Thoracic aorta (tissue), 2 donors: ENCODE results near the gene TSR3. TPM values are rescaled to one million over a fixed set of nuclear protein-coding genes. Genes with fewer than 3 reads are reported as not detected.

Experiments
- ATAC-seq: fragments of 150-250 bp; one replicate; pipeline ENCODE4 v1.8.0; 2017; ENCODE audit warnings: low read depth; ENCODE audit not compliant: insufficient number of reproducible peaks, low FRiP score
- DNase-seq: peaks from one replicate; pipeline ENCODE4 v3.0.0-alpha.2; 2020; ENCODE audit warnings: low spot score
- H3K27ac ChIP-seq, 2 donors: fragments of 200-600 bp; sonication (generic); 1 replicate in 1 of 2; 2 replicates in 1 of 2; pipeline ENCODE4 v1.5.1; 2016; ENCODE audit warnings: mild to moderate bottlenecking in 2 of 2, moderate library complexity in 2 of 2
- H3K27me3 ChIP-seq: fragments of 200-600 bp; sonication (generic); replicated peaks from 2 replicates; pipeline ENCODE4 v1.6.0; 2016; ENCODE audit warnings: mild to moderate bottlenecking; ENCODE audit not compliant: insufficient read depth
- H3K36me3 ChIP-seq: fragments of 200-600 bp; sonication (generic); one replicate; pipeline ENCODE4 v1.5.1; 2016
- H3K4me1 ChIP-seq, 2 donors: fragments of 200-600 bp; sonication (generic); 1 replicate in 1 of 2; 2 replicates in 1 of 2; pipeline versions ENCODE4 v1.5.1 to v1.6.0; 2016; ENCODE audit warnings: low read depth in 2 of 2, mild to moderate bottlenecking in 1 of 2; ENCODE audit not compliant: control insufficient read depth in 1 of 2
- H3K4me3 ChIP-seq: fragments of 200-600 bp; sonication (generic); 2 replicates; pipeline ENCODE4 v1.5.1; 2016; ENCODE audit warnings: mild to moderate bottlenecking
- H3K9me3 ChIP-seq: fragments of 200-600 bp; sonication (generic); 2 replicates; pipeline ENCODE4 v1.5.1; 2016
- total RNA-seq, 2 donors: library from RNA; depleted of rRNA; stranded (reverse); fragments of >200 nt; gene quantifications; one replicate each; pipeline versions ENCODE4 v1.1.0 to v1.2.3, GENCODE V29; 2016
- TF ChIP-seq, protein P1 (sequence below): fragments of 200-600 bp; sonication (generic); IDR thresholded peaks from one replicate; pipeline ENCODE4 v1.5.1; 2019; ENCODE audit warnings: antibody characterized with exemption

Gene TSR3
- total RNA-seq, 2 donors from 2014 or later, result 61.7 to 124 TPM

DNA sequence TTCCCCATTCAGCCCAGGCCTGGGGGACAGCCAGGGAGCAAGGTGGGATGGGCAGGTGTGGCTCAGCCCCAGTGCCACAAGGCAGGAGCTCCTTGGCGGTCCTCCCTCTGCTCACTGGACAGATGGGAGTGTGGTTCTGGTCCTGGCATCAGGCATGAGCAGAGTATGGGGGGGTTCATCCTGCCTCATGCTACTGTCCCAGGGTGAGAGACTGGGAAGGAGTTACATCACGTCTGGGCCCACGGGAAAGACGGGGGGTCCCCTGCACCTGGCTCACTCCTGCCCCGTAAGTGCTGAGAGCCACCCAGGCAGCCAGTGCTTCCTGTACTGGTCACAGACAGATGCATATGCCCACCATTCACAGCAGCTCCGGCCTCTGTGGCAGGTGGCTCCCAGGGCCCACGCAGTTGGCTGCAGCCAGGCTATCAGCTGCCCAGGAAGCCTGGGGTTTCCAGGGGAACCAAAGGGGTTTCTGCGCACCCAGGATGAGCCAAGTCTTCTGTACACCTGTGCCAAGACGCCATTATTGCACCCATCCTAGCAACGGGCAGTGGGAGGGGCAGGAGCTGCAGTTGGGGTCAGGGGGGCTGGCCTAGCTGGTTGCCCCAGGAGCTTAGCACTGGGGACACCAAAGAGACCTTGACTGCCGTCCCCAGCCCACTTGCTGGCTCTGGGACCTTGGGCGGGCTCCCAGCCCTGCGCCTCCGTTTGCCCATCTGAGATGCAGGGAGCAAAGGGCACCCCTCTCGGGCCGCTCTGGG lies 16.3 kb downstream of the TSR3 start:
- Histone ChIP-seq H3K36me3 (no peaks in the 10 kb centered on the region), H3K27ac (no peak overlapping the region), H3K9me3 (peaks cover 1% of the 10 kb centered on the region), H3K27me3 (peaks cover 10% of the 10 kb centered on the region), H3K4me1 (peaks cover 12 to 26% of the 10 kb centered on the region in 2 donors), H3K4me3 (no peak overlapping the region)
- no peak for ATAC-seq
- TF ChIP-seq, protein P1, sequence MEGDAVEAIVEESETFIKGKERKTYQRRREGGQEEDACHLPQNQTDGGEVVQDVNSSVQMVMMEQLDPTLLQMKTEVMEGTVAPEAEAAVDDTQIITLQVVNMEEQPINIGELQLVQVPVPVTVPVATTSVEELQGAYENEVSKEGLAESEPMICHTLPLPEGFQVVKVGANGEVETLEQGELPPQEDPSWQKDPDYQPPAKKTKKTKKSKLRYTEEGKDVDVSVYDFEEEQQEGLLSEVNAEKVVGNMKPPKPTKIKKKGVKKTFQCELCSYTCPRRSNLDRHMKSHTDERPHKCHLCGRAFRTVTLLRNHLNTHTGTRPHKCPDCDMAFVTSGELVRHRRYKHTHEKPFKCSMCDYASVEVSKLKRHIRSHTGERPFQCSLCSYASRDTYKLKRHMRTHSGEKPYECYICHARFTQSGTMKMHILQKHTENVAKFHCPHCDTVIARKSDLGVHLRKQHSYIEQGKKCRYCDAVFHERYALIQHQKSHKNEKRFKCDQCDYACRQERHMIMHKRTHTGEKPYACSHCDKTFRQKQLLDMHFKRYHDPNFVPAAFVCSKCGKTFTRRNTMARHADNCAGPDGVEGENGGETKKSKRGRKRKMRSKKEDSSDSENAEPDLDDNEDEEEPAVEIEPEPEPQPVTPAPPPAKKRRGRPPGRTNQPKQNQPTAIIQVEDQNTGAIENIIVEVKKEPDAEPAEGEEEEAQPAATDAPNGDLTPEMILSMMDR, result no peak
- no peak for DNase-seq

DNA sequence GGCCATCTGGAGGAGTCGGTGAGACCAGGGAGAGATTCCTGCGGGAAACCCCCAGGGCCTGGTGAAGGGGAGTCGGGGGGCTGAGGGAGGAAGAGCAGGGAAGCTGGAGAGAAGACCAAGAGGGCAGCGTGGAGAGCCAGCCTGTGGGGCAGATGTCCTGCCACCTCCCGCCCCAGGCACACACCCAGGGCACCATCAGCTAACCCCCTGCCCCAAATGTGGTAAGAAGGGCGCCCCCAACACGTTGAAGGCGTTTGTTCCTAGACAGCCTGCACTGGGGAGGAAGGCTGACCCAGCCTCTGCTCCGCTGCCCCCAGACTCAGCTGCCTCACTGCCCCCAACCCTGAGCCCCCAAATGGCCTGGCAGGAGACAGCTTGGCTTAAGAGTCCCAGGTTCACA lies 16.9 kb downstream of the TSR3 start:
- Histone ChIP-seq H3K27ac (no peak overlapping the region), H3K27me3 (peaks cover 10% of the 10 kb centered on the region), H3K36me3 (no peaks in the 10 kb centered on the region), H3K9me3 (peaks cover 5% of the 10 kb centered on the region), H3K4me3 (no peak overlapping the region), H3K4me1 (peaks cover 12 to 26% of the 10 kb centered on the region in 2 donors)
- TF ChIP-seq, protein P1, result no peak
- no peak for ATAC-seq
- no peak for DNase-seq

DNA sequence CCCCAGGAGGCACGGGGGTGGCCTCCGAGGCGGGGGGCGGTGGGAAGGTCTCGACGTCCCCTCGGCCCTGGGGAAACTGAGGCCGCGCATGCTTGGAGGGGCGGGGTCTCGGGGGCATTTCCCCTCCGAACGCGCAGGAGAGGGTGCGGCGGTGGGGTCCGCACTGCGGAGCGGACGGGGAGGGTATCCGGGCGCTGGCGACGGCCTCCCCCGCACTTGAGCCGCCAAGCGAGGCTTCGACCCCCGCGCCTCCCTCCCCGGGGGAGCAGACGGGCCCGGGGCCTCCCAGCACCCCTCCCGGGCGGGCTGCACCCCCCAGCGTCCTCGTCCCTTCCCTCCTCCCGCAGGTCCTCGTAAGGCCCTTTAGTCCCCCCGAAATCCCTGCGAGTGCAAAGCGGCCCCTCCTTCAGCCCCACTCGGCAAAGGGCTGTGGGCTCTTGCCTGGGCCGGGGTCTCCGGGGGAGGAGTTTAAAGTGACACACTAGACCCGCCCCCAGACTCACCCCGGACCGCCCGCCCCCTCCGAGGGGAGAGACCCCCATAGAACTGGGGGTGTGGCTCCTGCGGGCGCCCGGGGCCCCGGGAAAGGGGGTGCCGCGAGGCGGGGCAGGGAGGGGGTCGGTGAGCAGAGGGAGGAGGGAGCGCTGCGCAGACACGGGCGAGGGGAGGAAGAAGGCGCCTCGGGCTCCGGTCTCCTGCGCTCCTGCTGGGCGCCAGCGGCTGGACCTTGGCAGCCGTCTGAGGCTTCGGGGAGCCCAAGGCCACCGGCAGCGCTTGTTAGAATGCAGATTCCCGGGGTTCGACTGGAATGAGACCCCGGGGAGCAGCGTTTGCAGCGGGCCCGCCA lies 17.6 kb downstream of the TSR3 start:
- no peak overlapping the region for H3K27ac ChIP-seq
- TF ChIP-seq, protein P1, result no peak
- peaks cover 10% of the 10 kb centered on the region for H3K27me3 ChIP-seq
- peaks cover 12 to 26% of the 10 kb centered on the region in 2 donors for H3K4me1 ChIP-seq
- no peaks in the 10 kb centered on the region for H3K36me3 ChIP-seq
- H3K9me3 ChIP-seq, result peaks cover 5% of the 10 kb centered on the region
- H3K4me3 ChIP-seq, result peak overlapping the region; percentile 56
- ATAC-seq (no peak), DNase-seq (no peak)

DNA sequence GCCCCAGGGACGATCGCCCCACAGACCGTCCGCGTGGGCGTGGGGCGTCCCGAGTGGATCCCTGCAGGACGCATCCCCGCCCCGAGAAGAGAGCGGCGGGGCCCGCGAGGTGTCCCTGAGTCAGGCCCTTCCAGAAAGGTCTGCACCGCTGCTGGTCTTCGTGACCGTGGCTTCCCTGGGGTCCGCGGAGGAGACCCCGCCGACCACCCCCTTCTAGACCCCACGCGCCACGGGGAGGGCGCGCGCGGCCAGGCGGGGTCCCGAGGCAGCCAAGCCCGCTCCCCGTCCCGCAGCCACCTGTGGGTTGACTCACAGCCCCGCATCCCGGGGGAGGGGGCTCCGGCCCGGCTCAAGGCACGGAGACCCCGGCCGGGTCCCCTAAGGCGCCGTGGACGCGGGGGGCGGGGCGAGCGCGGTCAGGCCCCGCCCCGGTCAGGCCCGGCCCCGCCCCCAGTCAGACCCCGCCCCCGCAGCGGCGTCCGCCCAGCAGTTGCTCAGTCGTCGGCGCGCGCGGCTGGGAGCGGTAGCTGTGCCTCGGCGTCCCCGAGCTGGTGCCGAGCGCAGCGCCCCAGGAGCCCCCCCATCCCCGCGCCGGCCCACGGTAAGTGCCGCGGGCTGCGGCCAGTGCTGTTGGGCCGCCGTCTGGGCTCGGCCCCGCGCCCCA lies 18.4 kb downstream of the TSR3 start, which contains the start of gene BAIAP3:
Gene BAIAP3, plus strand, starts transcription at position 497 of the 664 bp plus-strand sequence. CDS start 4,905 bp downstream, outside the sequence.
- peaks cover 10% of the 10 kb centered on the region for H3K27me3 ChIP-seq
- TF ChIP-seq, protein P1, result no peak

More for the DNA sequence above, 18.4 kb downstream of the TSR3 start, which contains the start of gene BAIAP3:
- DNase-seq (no peak), ATAC-seq (no peak)
- Histone ChIP-seq H3K9me3 (peaks cover 5% of the 10 kb centered on the region), H3K4me3 (peak within 1 kb of the TSS; percentile 56), H3K27ac (no peak within 1 kb of the TSS), H3K4me1 (peaks cover 12 to 26% of the 10 kb centered on the region in 2 donors), H3K36me3 (no peaks in the 10 kb centered on the region)
